NB4 (cell line): ENCODE results near the gene SMCHD1.
"Not testable (repeated sequence)": the region's sequence is repeated elsewhere in the genome, so short reads cannot be mapped to it uniquely, and the experiment has no call there.

Experiments used
- MAX ChIP-seq: IDR thresholded peaks from 2 replicates; pipeline ENCODE4 v1.6.1; 2011; ENCODE audit warnings: low read depth, low read length
- MYC ChIP-seq: IDR thresholded peaks from 2 replicates; pipeline ENCODE4 v1.6.1; 2011; ENCODE audit warnings: low read depth, low read length
- POLR2A ChIP-seq: IDR thresholded peaks from 2 replicates; pipeline ENCODE4 v1.6.1; 2011; ENCODE audit warnings: mild to moderate bottlenecking; ENCODE audit not compliant: insufficient read length; ENCODE audit errors: extremely low read depth
- TF ChIP-seq, protein P1 (sequence below): IDR thresholded peaks from one replicate; pipeline ENCODE4 v1.5.1; 2012; ENCODE audit warnings: low read depth, low read length

- TF ChIP-seq POLR2A, MYC, MAX: not testable (repeated sequence)
- TF ChIP-seq, protein P1, sequence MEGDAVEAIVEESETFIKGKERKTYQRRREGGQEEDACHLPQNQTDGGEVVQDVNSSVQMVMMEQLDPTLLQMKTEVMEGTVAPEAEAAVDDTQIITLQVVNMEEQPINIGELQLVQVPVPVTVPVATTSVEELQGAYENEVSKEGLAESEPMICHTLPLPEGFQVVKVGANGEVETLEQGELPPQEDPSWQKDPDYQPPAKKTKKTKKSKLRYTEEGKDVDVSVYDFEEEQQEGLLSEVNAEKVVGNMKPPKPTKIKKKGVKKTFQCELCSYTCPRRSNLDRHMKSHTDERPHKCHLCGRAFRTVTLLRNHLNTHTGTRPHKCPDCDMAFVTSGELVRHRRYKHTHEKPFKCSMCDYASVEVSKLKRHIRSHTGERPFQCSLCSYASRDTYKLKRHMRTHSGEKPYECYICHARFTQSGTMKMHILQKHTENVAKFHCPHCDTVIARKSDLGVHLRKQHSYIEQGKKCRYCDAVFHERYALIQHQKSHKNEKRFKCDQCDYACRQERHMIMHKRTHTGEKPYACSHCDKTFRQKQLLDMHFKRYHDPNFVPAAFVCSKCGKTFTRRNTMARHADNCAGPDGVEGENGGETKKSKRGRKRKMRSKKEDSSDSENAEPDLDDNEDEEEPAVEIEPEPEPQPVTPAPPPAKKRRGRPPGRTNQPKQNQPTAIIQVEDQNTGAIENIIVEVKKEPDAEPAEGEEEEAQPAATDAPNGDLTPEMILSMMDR, result not testable (repeated sequence)
These were observed 84.6 kb downstream of the SMCHD1 start for GRCh38 chr18:2740082-2740481.
